PC-3 (cell line): ENCODE results near the gene DNASE1L2.

Experiments used
- CTCF ChIP-seq: fragments of 300-600 bp; sonication (generic); conservative IDR thresholded peaks from 2 replicates; pipeline ENCODE4 v1.5.1; 2017; ENCODE audit warnings: antibody characterized with exemption, low read depth, mild to moderate bottlenecking, low read length
- EZH2 ChIP-seq: fragments of 300-600 bp; sonication (generic); IDR thresholded peaks from one replicate; pipeline ENCODE4 v1.6.1; 2017; ENCODE audit warnings: antibody characterized with exemption, mild to moderate bottlenecking, low read length; ENCODE audit not compliant: unreplicated experiment

GRCh38 chr16:2206780-2207433 is 29.3 kb upstream of the DNASE1L2 start:
- no peak for TF ChIP-seq CTCF
- TF ChIP-seq EZH2 = no peak
